HG03442 (cell line): ENCODE results near the gene RAB5A.
"Not testable (repeated sequence)": the region's sequence is repeated elsewhere in the genome, so short reads cannot be mapped to it uniquely, and the experiment has no call there.

ENCODE experiments used
- ATAC-seq: cut with Tn5 transposase; IDR thresholded peaks from one replicate; pipeline ENCODE4 v1.9.1; 2021; ENCODE audit warnings: mild to moderate bottlenecking, moderate library complexity; ENCODE audit not compliant: unreplicated experiment

Gene RAB5A, protein sequence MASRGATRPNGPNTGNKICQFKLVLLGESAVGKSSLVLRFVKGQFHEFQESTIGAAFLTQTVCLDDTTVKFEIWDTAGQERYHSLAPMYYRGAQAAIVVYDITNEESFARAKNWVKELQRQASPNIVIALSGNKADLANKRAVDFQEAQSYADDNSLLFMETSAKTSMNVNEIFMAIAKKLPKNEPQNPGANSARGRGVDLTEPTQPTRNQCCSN

GRCh38 chr3:19946832-19947548, at the start of gene RAB5A:
RAB5A (plus strand) TSS chr3:19947097; CDS start chr3:19950899, 3,802 bp downstream.
- peak; percentile 95 for ATAC-seq

DNA sequence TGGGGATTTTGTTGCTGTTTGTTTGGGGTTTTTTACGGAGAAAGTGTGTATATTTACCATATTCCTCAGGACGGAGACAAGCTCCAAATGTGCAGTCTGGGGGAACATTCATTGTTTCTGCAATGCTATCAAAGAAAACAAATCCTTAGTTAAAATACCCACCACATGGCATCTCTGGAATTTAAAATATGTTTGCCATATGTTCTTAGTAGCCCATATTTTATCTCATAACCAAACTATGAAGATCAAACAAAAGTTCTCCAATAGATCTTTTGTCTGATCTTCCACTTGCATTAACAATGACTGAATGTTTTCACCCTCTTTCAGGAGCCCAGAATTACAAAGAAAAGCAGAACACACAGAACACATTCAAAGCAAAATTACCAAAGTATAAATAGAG, 48.2 kb upstream of the RAB5A start:
- ATAC-seq = no peak

- ATAC-seq = no peak
Observed at GRCh38 chr3:19899264-19899663, 47.6 kb upstream of the RAB5A start.

DNA sequence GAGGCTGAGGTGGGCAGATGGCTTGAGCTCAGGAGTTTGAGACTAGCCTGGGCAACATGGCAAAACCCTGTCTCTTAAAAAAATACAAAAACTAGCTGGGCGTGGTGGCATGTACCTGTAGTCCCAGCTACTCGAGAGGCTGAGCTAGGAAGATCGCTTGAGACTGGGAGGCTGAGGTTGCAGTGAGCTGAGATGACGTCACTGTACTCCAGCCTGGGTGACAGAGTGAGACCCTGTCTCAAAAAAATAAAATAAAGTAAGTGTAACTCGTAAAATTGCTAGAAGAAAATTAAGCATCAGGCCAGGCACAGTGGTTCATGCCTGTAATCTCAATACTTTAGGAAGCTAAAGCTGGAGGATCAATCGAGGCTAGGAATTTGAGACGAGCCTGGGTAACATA, 47.1 kb upstream of the RAB5A start:
- ATAC-seq = not testable (repeated sequence)

GRCh38 chr3:19901337-19901736, 45.6 kb upstream of the RAB5A start:
- ATAC-seq = no peak

DNA sequence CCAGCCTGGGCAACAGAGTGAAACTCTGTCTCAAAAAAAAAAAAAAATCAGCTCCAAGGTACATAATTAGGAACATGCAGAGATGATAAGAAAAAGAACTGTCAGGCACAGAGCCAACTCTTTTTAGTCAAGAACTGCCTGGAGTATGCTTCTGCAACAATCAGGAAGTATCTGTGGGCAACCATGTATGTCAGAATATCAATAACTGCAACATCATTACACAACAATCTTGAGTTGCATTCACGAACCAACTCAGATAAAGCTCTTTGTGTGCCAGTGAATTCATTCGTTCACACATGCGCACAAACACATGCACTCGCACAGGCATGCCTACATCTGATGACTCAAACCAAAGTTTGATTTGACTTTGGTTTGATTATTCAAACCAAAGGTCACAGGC, 45.0 kb upstream of the RAB5A start:
- ATAC-seq = no peak

DNA sequence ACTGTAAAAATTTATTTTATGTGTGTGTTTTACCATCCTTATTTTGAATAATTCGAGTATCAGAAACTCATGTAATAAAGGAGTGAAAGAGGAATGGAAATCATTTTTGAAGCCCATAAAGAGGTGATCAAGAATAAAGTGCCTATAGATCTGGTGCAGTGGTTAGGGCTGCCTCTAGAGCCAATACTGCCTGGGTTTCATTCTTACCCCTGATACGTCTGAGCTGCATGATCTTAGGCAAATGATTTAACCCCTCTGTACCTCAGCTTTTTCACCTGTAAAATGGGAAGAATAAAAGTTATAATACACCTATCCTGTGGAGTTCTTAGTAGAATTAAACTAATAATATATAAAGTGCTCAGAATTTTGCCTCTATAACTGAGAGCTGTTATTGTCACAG, 43.2 kb upstream of the RAB5A start:
- ATAC-seq = no peak

DNA sequence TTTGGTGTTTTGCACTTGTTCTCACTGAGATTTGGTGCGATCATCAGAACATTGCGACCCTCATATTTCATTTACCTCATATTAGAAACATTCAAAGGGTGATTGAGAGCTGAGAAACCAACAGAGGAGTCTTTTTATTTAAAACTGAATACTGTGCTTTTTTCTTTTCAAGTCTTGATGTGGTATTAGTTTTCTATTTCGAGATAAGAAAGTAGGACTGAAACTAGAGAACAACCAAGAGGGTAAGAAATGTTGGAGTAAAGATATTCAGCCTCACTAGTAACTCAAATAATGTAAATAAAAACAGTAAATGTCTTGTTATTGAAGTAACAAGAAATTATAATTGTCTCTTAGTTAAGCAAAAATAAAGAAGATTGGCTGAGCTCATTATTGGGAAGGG, 39.4 kb upstream of the RAB5A start:
- ATAC-seq = no peak

DNA sequence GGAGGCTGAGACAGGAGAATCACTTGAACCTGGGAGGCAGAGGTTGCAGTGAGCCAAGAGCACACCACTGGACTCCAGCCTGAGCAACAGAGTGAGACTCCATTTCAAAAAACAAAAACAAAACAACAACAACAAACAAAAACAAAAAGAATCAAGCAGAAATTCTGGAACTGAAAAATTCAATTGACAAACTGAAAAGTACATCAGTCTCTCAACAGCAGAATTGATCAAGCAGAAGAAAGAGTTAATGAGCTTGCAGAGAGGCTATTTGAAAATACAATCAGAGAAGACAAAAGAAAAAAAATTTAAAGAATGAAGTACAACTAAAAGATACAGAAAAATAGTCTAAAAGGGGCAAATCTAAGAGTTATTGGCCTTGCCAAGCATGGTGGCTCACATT, 35.4 kb upstream of the RAB5A start:
- ATAC-seq = no peak

DNA sequence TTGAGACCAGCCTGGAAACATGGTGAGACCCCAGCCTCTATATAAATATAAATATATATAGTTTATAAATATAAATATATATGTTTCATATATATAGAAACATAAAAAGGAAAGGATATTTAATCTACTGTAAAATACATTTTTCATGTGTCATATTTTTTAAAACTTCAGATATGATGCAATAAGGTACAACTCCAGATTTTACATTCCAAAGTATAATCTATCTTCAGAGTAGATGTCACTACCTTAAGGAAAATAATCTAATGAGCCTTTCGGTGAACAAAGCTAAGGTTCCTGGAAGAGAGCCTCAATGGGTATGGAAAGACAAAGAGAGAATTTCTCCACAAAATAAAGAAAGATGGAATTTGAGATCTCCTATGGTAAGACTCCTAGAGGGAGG, 29.7 kb upstream of the RAB5A start:
- no peak for ATAC-seq

DNA sequence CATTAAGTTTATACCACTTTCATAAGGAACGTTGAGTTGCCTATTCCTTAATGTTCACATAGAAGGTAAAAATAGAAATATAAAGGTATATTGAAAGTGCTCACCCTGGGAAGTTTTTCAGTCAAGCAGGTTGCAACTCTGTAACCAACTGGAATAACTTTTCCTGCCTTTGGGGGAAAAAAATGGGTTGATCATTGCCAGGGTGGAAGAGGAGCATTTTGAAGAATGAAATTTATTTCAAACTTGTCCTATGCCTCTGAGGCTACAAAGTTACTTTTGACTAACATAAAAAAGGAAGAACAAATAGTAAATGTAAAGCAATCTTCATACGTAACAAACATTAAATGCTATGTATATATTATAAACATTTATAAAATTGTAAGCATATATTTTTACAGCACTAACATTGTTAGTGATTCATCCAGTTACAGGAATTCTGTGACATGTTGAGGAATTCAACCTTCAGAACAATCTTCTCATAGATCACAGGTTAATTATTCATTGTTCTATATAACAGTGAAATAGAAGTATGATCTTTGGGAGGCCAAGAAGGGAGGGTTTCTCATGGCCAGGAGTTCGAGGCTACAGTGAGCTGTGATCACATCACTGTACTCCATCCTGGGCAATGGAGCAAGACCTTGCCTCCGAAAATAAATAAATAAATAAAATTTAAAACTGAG, 26.4 kb upstream of the RAB5A start:
- no peak for ATAC-seq

DNA sequence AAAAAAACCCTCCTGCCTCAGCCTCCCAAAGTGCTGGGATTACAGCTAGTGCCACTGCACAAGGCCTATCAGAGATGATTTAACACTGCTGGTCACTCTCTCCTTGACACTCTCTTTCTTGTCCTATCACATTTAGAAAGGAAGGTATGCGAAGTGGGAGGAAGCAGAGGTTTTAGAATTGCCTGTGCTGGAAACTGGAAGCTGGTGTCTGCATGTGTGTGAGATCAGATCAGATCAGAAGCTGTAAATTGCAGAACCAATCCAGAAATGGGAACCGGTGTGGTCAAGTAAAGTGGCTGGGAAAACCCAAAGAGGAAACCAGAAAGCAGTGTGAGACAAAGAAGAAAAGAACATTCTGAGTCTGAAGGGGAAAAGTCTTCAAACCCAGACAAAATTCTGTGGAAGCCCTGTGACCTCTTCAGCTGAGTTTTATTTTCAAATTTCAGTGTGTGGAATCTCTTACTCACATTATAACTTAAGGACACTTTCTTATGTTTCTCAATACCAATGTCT, 15.7 kb upstream of the RAB5A start:
- ATAC-seq = peak; percentile 83

DNA sequence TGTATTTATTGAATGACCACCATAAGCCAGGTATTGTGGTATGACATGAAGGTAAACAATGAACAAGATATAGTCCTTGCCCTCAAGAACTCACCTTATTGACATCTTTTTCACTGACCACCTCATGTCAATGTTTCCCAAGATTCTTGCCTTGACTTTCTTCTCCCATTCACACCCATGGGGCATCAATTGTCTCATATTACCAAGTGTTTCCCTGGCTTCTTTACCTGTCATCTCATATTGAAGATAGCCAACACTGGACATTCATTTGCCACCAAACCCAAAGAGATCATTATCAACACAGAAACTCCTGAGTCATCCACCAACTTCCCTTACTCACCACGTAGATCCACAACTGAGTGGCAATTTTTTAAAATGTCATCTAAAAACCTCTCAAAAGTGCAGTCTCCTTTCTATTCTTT, 15.1 kb upstream of the RAB5A start:
- peak; percentile 49 for ATAC-seq

DNA sequence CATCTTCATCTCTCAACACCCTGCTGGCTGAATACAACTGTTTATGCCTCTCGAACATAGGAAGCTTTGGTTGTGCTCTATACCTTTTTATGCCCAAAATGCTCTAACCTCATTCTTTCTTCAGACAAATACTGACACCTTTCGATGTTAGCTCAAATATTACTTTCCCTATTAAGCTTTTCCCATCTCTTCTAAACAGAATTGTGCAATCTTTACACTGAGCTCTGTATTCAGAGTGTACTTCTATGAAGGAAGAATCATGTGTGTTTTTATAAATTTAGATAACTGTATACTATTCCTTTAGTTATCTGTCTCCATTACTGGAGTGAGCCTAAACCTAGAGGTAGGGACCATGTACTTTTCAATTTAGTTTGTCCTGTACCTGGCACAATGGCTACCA, 14.5 kb upstream of the RAB5A start:
- ATAC-seq = no peak

- no peak for ATAC-seq
Observed at GRCh38 chr3:19934098-19934566, 12.8 kb upstream of the RAB5A start, which contains the start of gene EFHB. EFHB (minus strand) TSS chr3:19934217; CDS start chr3:19934018, 199 bp downstream.

DNA sequence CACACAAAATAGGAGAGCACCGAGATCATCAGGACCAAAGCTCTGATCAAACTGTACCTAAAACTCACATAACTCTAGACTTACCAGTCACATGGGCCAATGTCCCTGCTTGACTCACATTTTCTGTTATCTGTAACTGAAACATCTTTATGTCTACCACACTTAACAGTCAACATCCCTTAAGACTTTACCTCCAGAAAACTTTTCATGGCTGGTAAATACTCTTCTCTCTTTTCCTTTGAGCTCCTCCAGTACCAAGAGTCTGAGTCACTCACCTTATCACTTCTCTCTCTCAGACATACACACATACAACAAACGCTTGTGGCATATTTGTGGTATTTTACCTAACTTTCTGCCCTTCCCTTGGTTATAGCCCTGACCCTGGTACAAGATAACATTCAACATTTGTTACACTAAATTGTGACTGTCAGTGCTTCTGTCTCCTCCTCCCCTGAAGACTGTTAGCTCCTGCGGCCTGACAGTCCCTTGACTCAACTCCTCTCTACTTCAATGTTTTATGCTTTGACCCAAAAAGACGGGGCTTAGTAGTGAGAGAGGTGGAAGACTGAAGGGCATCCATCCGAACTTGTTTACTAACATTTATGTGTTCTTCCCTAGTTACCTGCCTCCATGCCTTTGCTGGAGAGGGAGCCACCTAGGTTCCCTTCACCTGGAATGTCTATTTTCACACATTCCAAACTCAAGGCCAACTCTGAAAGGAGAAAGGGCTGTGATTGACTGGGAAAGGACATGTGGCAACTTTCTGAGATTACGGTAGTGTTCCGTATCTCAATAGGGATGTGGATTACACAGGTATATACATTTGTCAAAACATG, 9.2 kb upstream of the RAB5A start:
- ATAC-seq = no peak

DNA sequence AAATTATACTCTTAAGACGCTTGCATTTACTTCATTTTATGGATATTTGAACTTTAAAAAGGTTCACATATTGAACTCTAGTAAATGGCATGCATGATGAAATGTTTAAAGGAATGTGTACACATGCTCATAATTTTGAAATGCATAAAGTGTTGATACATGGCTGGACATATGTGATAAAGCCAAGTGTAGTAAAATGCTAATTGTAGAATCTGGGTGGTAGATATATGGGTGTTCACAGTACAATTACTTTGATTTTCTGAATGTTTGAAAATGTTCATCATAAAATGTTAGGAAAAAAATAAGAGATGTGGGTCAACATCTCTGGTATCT, 8.6 kb upstream of the RAB5A start:
- no peak for ATAC-seq

GRCh38 chr3:19940643-19941042, 6.3 kb upstream of the RAB5A start:
- no peak for ATAC-seq

- ATAC-seq = no peak
Observed at GRCh38 chr3:19945534-19945933, 1.4 kb upstream of the RAB5A start.

GRCh38 chr3:19945969-19946831, 697 bp upstream of the RAB5A start:
- ATAC-seq = peak; percentile 3
